Activated T-helper 17 cell treated with anti-CD3 and anti-CD28 coated beads, Interleukin-2, amount 50 U/mL, for 72 hours (primary cell): ENCODE measurements around the gene RNF126. TPM values are rescaled to one million over a fixed set of nuclear protein-coding genes. Genes with fewer than 3 reads are reported as not detected.

Experiments
- total RNA-seq, 2 donors: library from RNA; stranded (reverse); gene quantifications; one replicate each; pipeline ENCODE4 v1.2.3, GENCODE V29; 2022

The RNF126 gene
- total RNA-seq, 2 donors from 2014 or later: 74.0 to 103 TPM

Other genes starting within 250 kb of the RNF126 start
- under 1 TPM in 1 of 2 donors, not detected in 1; 0.26 TPM for gene SHC2, start 202.2 kb downstream of the RNF126 start, total RNA-seq
- gene MADCAM1, start 166.7 kb downstream of the RNF126 start, total RNA-seq: under 1 TPM in 1 of 2 donors, not detected in 1; 0.29 TPM
- gene TPGS1, start 155.7 kb downstream of the RNF126 start, total RNA-seq: 10 to 100 TPM in 1 of 2 donors, 1 to 10 TPM in 1; 6.3 to 14.1 TPM
- 10 to 100 TPM; 31.4 to 44.5 TPM for gene CDC34, start 131.5 kb downstream of the RNF126 start, total RNA-seq
- gene GZMM, start 119.2 kb downstream of the RNF126 start, total RNA-seq: 10 to 100 TPM; 30.5 to 31.3 TPM
- gene BSG, start 90.6 kb downstream of the RNF126 start, total RNA-seq: 100 to 1,000 TPM; 170 to 244 TPM
- under 1 TPM; 0.58 to 0.98 TPM for gene HCN2, start 73.3 kb downstream of the RNF126 start, total RNA-seq
- gene POLRMT, start 29.7 kb downstream of the RNF126 start, total RNA-seq: 10 to 100 TPM; 46.1 to 59.8 TPM
- 1 to 10 TPM in 1 of 2 donors, not detected in 1; 1.7 TPM for gene FGF22, start 23.3 kb downstream of the RNF126 start, total RNA-seq
- 1 to 10 TPM; 7.0 to 9.1 TPM for gene FSTL3, start 13.2 kb upstream of the RNF126 start, total RNA-seq
- gene PRSS57, start 32.2 kb upstream of the RNF126 start, total RNA-seq: not detected
- under 1 TPM in 1 of 2 donors, not detected in 1; 0.26 TPM for gene PALM, start 45.7 kb upstream of the RNF126 start, total RNA-seq
- gene MISP, start 87.9 kb upstream of the RNF126 start, total RNA-seq: under 1 TPM; 0.45 to 0.50 TPM
- 100 to 1,000 TPM; 405 to 726 TPM for gene PTBP1, start 134.2 kb upstream of the RNF126 start, total RNA-seq
- gene PLPPR3, start 158.7 kb upstream of the RNF126 start, total RNA-seq: not detected
- gene AZU1, start 164.6 kb upstream of the RNF126 start, total RNA-seq: under 1 TPM in 1 of 2 donors, not detected in 1; 0.19 TPM
- gene PRTN3, start 177.8 kb upstream of the RNF126 start, total RNA-seq: not detected
- not detected for gene ELANE, start 189.1 kb upstream of the RNF126 start, total RNA-seq
- under 1 TPM; 0.40 to 0.89 TPM for gene CFD, start 196.4 kb upstream of the RNF126 start, total RNA-seq
- gene MED16, start 230.0 kb upstream of the RNF126 start, total RNA-seq: 10 to 100 TPM; 60.4 to 64.1 TPM
- not detected for gene RNU6-9, start 230.3 kb upstream of the RNF126 start, total RNA-seq